Thyroid gland (tissue), 4 donors: ENCODE results near the gene VEPH1. TPM values are rescaled to one million over a fixed set of nuclear protein-coding genes. Genes with fewer than 3 reads are reported as not detected.
A peak's percentile ranks its signal among the peaks of the same experiment; 100 is the strongest.

Experiments used
- DNase-seq, 2 donors: peaks; one replicate each; pipeline ENCODE4 v3.0.0-alpha.2; 2019
- H3K27ac ChIP-seq, 3 donors: fragments of 200-600 bp; sonication (generic); 1 replicate in 2 of 3; 2 replicates in 1 of 3; pipeline ENCODE4 v1.5.1; 2016 to 2019; ENCODE audit warnings: mild to moderate bottlenecking in 1 of 3, moderate library complexity in 1 of 3
- H3K27me3 ChIP-seq: fragments of 200-600 bp; sonication (generic); one replicate; pipeline ENCODE4 v1.5.1; 2019
- H3K36me3 ChIP-seq, 2 donors: fragments of 200-600 bp; sonication (generic); one replicate each; pipeline ENCODE4 v1.5.1; 2016 to 2019
- H3K4me1 ChIP-seq, 2 donors: fragments of 200-600 bp; sonication (generic); one replicate each; pipeline ENCODE4 v1.5.1; 2017 to 2019
- H3K4me3 ChIP-seq, 3 donors: fragments of 200-600 bp; sonication (generic); replicated peaks in 1 of 3; 1 replicate in 2 of 3; 2 replicates in 1 of 3; pipeline ENCODE4 v1.5.1; 2016; ENCODE audit warnings: mild to moderate bottlenecking in 1 of 3
- H3K9me3 ChIP-seq: fragments of 200-600 bp; sonication (generic); one replicate; pipeline ENCODE4 v1.5.1; 2017
- CTCF ChIP-seq, 6 experiments: fragments of 200-600 bp in 3 of 6; fragments of 450-650 bp in 3 of 6; sonication (generic) in 3 of 6; IDR thresholded peaks; one replicate each; pipeline ENCODE4 v1.5.1; 2016 to 2019; ENCODE audit warnings: antibody characterized with exemption in 6 of 6, mild to moderate bottlenecking in 2 of 6, inconsistent platforms in 1 of 6, moderate library complexity in 1 of 6
- POLR2A ChIP-seq, 2 donors: fragments of 450-650 bp; IDR thresholded peaks; one replicate each; pipeline ENCODE4 v1.6.1; 2017; ENCODE audit warnings: antibody characterized with exemption in 2 of 2, mild to moderate bottlenecking in 2 of 2, moderate library complexity in 1 of 2
- WGBS, 2 donors: methylation state at CpG; one replicate each; pipeline ENCODE4 v1.1.5; 2017; 5-methylcytosine and 5-hydroxymethylcytosine counted together
- intact Hi-C: fragments of 100-400 bp; cut with DNase I; formaldehyde crosslinking; loops from one replicate; pipeline ENCODE4 v1.15.1; 2023
- total RNA-seq, 4 donors: library from RNA; depleted of rRNA; stranded (reverse); fragments of >200 nt; gene quantifications; one replicate each; pipeline ENCODE4 v1.2.3, GENCODE V29; 2016

Gene VEPH1
- total RNA-seq, 4 donors from 2014 or later = 1.7 to 12.0 (median 5.0) TPM

- Histone ChIP-seq H3K27me3 (no peaks in the 10 kb centered on the region), H3K4me1 (peaks cover 10 to 21% of the 10 kb centered on the region in 2 donors), H3K9me3 (no peaks in the 10 kb centered on the region), H3K36me3 (no peaks in the 10 kb centered on the region), H3K27ac (no peak overlapping the region), H3K4me3 (no peak overlapping the region)
- DNase-seq = no peak
- 94 to 95% methylated on average over 2 of the region's 2 CpGs for WGBS, 2 donors
- TF ChIP-seq POLR2A (IDR thresholded peaks at IDR 0.05) (no peak), CTCF (IDR thresholded peaks at IDR 0.05) (no peak)
- intact Hi-C loops = loop anchor here (5.0 kb wide), 1 partner anchor 38 kb away; no protein-coding TSS in a partner anchor
Measured at GRCh38 chr3:157534725-157535161, 31.5 kb upstream of the VEPH1 start.

GRCh38 chr3:157533298-157534070, 30.3 kb upstream of the VEPH1 start:
- intact Hi-C loops = loop anchor here (5.0 kb wide), 1 partner anchor 39 kb away; no protein-coding TSS in a partner anchor
- 85 to 91% methylated on average over 9 of the region's 9 CpGs for WGBS, 2 donors

GRCh38 chr3:157532529-157533297, 29.5 kb upstream of the VEPH1 start:
- Histone ChIP-seq H3K27ac (peak overlapping the region in 1 of 3 donors; percentile 64), H3K27me3 (no peaks in the 10 kb centered on the region), H3K9me3 (no peaks in the 10 kb centered on the region), H3K4me1 (peaks cover 10 to 21% of the 10 kb centered on the region in 2 donors), H3K36me3 (no peaks in the 10 kb centered on the region), H3K4me3 (no peak overlapping the region)
- DNase-seq = peak; percentile 15 to 27
- intact Hi-C loops = loop anchor here (5.0 kb wide), 1 partner anchor 40 kb away; no protein-coding TSS in a partner anchor
- WGBS, 2 donors = 42 to 44% methylated on average over 7 of the region's 7 CpGs
- TF ChIP-seq POLR2A (IDR thresholded peaks at IDR 0.05) (no peak), CTCF (IDR thresholded peaks at IDR 0.05) (peak; percentile 51 to 95 (median 82))

More at GRCh38 chr3:157533298-157534070, 30.3 kb upstream of the VEPH1 start:
- no peaks in the 10 kb centered on the region for H3K9me3 ChIP-seq
- TF ChIP-seq CTCF (IDR thresholded peaks at IDR 0.05) (no peak), POLR2A (IDR thresholded peaks at IDR 0.05) (no peak)
- no peak overlapping the region for H3K27ac ChIP-seq
- H3K27me3 ChIP-seq = no peaks in the 10 kb centered on the region
- H3K36me3 ChIP-seq = no peaks in the 10 kb centered on the region
- no peak for DNase-seq
- peaks cover 10 to 21% of the 10 kb centered on the region in 2 donors for H3K4me1 ChIP-seq
- no peak overlapping the region for H3K4me3 ChIP-seq

GRCh38 chr3:157531771-157532170, 28.6 kb upstream of the VEPH1 start:
- no peak for TF ChIP-seq CTCF (IDR thresholded peaks at IDR 0.05)
- TF ChIP-seq POLR2A (IDR thresholded peaks at IDR 0.05) = no peak

More at GRCh38 chr3:157531771-157532170, 28.6 kb upstream of the VEPH1 start:
- 76 to 87% methylated on average over 4 of the region's 4 CpGs for WGBS, 2 donors
- Histone ChIP-seq H3K27me3 (no peaks in the 10 kb centered on the region), H3K27ac (peak overlapping the region; percentile 55 to 72 (median 64)), H3K4me1 (peaks cover 10 to 21% of the 10 kb centered on the region in 2 donors), H3K36me3 (no peaks in the 10 kb centered on the region), H3K4me3 (no peak overlapping the region), H3K9me3 (no peaks in the 10 kb centered on the region)
- intact Hi-C loops = loop anchor here (5.0 kb wide), 1 partner anchor 41 kb away; no protein-coding TSS in a partner anchor
- DNase-seq = no peak
